ENCODE measurements around the gene VPS39.

DNA sequence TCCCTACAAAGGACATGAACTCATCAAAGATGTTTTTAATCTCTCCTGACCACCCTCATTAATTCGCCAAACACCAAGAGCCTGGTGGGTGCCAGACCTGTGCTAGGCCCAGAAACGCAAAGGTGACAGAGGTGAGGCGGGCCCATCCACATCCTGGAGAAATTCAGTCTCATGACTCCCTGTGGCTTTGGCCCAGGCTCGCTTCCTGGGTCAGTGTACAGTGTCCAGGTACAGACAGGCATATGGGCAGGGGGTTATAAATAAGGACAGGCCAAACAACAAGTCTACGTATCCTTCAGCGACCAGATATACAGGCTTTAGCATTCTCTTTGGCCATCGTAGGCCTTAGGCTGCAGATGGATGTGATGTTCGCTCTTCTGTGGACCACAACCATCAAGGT is 50.7 kb downstream of the VPS39 start:
- TF ChIP-seq, protein P1, sequence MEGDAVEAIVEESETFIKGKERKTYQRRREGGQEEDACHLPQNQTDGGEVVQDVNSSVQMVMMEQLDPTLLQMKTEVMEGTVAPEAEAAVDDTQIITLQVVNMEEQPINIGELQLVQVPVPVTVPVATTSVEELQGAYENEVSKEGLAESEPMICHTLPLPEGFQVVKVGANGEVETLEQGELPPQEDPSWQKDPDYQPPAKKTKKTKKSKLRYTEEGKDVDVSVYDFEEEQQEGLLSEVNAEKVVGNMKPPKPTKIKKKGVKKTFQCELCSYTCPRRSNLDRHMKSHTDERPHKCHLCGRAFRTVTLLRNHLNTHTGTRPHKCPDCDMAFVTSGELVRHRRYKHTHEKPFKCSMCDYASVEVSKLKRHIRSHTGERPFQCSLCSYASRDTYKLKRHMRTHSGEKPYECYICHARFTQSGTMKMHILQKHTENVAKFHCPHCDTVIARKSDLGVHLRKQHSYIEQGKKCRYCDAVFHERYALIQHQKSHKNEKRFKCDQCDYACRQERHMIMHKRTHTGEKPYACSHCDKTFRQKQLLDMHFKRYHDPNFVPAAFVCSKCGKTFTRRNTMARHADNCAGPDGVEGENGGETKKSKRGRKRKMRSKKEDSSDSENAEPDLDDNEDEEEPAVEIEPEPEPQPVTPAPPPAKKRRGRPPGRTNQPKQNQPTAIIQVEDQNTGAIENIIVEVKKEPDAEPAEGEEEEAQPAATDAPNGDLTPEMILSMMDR (IDR thresholded peaks at IDR 0.05): no peak
- TF ChIP-seq, protein P2, sequence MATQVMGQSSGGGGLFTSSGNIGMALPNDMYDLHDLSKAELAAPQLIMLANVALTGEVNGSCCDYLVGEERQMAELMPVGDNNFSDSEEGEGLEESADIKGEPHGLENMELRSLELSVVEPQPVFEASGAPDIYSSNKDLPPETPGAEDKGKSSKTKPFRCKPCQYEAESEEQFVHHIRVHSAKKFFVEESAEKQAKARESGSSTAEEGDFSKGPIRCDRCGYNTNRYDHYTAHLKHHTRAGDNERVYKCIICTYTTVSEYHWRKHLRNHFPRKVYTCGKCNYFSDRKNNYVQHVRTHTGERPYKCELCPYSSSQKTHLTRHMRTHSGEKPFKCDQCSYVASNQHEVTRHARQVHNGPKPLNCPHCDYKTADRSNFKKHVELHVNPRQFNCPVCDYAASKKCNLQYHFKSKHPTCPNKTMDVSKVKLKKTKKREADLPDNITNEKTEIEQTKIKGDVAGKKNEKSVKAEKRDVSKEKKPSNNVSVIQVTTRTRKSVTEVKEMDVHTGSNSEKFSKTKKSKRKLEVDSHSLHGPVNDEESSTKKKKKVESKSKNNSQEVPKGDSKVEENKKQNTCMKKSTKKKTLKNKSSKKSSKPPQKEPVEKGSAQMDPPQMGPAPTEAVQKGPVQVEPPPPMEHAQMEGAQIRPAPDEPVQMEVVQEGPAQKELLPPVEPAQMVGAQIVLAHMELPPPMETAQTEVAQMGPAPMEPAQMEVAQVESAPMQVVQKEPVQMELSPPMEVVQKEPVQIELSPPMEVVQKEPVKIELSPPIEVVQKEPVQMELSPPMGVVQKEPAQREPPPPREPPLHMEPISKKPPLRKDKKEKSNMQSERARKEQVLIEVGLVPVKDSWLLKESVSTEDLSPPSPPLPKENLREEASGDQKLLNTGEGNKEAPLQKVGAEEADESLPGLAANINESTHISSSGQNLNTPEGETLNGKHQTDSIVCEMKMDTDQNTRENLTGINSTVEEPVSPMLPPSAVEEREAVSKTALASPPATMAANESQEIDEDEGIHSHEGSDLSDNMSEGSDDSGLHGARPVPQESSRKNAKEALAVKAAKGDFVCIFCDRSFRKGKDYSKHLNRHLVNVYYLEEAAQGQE (IDR thresholded peaks at IDR 0.05; ENCODE audit: low read depth, low read length): no peak
- TF ChIP-seq YY1 (IDR thresholded peaks at IDR 0.05; ENCODE audit: low read depth): no peak
- TF ChIP-seq RFX5 (IDR thresholded peaks at IDR 0.05; ENCODE audit: low read length): no peak
- no peak for TF ChIP-seq EP300 (IDR thresholded peaks at IDR 0.05; ENCODE audit: borderline replicate concordance in 1 of 2, low read depth in 1 of 2, low read length in 1 of 2)
- no peak for TF ChIP-seq RCOR1 (IDR thresholded peaks at IDR 0.05; ENCODE audit: low read length)
- TF ChIP-seq RXRA (IDR thresholded peaks at IDR 0.05; ENCODE audit: borderline replicate concordance, low read depth): no peak
